GM19328 (cell line): ENCODE measurements around the gene SNN.

ENCODE experiments used
- ATAC-seq: cut with Tn5 transposase; IDR thresholded peaks from one replicate; pipeline ENCODE4 v1.9.1; 2021; ENCODE audit warnings: mild to moderate bottlenecking, moderate library complexity; ENCODE audit not compliant: unreplicated experiment

Gene SNN

DNA sequence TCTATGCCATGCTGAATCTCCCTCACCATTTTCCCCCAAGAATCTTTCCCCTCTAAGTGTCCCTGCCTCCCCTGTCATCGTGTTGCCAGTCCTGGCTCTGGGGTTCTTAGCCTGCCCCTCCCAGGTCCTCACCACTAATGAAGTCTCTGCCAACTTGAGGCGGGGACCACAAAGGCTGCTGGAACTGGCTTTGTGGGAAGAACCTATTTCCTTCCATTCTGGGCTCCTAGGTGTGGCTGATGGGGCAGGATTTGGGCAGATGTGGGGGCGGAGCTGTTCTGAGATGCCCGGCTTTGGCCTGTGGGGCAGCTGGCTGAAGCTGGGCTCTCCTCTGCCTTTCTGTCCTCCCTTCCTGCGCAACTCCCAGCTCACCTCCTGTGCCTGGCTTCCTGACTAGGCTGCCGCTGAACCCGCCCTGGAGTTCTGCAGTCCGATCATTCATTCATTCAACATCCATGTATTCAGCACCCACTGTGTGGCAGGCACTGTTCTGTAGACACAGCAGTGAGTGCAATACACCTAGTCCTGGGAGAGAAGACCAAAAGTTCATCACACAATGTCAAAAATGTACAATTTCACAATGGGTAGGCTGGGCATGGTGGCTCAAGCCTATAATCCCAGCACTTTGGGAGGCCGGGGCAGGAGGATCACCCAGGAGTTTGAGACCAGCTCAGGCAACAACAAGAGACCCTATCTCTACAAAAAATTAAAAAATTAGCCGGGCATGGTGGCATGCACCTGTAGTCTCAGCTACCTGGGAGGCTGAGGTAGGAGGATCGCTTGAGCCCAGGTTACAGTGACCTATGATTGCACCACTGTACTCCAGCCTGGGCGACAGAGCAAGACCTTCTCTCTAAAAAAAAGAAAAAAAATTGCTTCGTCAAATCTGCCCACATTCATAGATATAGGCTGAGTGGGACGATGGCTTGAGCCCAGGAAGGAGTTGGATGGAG, 1.9 kb upstream of the SNN start:
- ATAC-seq: no peak

GRCh38 chr16:11667221-11667823, 933 bp upstream of the SNN start:
- no peak for ATAC-seq

- no peak for ATAC-seq
These were observed 546 bp downstream of the SNN start for GRCh38 chr16:11668623-11669379.

DNA sequence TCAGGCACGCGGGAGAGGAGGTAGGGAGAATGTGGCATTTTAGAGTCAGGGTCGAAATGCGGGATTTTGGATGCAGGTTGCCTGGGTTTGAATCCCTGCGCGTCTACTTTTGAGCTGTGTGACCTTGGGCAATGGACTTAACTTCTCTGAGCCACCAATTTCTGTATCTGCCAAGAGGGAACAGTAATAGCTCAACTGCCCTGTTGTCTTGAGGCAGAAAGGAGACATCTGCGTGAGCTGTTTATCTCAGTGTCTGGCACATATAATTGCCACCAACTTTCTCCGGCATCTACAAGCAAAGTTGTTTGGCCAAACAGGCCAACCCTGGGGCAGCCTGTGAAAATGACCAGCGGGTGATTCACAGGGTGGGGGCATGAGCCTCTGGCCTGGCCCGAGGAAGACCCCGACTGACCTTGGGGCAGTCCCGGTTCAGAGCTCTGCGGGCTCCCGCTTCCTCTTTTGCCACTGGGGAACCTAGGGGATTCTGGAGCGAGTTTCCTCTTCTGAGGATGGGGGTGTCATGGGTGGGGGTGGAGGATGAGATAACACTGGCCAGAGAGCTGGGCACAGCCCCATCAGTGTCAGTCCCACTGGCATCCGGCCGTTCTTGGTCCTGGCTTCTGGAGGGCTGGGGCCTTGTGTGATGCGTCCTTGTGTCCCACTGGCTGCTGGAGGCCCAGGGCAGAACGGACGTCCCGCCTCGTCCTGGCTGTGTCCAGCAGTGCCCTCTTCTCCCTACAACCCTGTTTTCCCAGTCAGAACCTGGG, 1.3 kb downstream of the SNN start:
- ATAC-seq: no peak

DNA sequence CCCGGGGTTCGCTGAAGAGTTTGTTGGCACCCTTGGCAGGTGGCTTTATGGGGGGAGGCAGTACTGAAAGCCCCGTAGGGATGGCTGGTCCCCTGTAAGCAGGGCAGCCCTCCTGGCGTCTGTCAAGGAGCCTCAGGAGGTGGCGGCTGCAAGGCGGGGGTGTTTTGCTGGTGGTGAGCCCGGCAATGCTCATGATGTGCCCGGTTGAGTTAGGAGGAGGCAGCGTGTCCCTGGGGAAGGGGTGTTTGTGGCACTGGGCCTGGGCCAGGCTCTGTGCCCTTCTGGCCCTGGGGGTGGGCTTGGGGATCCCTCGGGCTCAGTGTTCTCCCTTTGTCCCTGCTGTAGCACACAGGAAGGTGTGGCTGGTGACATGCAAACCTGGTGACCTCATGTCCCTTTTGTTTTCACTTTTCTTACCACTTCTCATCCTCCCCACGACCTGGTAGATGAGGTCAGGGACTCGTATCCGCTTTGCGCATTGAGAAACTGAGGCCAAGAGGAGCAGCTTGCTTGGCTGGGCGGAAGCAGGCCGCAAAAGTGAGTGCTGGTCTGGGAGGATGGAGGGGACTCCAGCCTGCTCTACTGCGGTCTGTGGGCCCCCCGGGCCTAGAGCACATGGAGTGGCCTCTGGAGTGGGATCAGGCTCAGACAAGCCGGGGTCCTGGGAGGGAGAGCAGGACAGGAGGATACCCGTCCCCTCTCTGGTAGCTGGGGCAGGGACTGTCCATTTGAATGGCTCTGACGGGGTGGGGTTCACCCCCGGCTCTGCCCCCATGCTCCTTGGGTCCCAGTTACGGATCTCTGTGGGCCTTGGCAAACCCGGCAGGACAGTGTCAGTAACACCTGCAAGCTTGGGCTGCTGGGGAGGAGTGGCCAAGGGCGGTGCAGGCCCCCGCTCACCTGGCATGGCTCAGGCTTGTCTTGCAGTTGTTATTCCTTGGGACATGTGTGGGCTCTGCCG, 2.2 kb downstream of the SNN start:
- ATAC-seq: no peak

DNA sequence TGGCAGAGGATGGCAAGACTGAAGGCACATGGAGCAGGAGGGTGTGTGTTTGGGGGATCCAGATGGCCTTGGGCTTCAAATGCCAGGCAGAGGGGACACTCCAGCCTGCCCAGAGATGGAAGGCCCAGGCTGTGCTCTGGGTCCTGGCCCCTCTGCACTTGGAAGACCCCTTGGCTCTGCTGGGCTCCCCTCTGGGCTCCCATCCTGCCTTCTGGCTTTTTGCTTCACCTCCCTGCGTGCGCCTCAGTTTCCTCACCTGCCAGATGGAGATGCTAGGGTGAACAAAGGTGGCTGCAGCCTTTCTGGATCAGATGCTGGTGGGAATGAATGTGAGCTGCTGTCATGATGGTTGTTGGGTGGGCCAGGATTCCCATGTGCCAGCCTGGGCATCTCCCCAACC, 3.0 kb downstream of the SNN start:
- no peak for ATAC-seq

GRCh38 chr16:11671676-11672075, 3.4 kb downstream of the SNN start:
- no peak for ATAC-seq

DNA sequence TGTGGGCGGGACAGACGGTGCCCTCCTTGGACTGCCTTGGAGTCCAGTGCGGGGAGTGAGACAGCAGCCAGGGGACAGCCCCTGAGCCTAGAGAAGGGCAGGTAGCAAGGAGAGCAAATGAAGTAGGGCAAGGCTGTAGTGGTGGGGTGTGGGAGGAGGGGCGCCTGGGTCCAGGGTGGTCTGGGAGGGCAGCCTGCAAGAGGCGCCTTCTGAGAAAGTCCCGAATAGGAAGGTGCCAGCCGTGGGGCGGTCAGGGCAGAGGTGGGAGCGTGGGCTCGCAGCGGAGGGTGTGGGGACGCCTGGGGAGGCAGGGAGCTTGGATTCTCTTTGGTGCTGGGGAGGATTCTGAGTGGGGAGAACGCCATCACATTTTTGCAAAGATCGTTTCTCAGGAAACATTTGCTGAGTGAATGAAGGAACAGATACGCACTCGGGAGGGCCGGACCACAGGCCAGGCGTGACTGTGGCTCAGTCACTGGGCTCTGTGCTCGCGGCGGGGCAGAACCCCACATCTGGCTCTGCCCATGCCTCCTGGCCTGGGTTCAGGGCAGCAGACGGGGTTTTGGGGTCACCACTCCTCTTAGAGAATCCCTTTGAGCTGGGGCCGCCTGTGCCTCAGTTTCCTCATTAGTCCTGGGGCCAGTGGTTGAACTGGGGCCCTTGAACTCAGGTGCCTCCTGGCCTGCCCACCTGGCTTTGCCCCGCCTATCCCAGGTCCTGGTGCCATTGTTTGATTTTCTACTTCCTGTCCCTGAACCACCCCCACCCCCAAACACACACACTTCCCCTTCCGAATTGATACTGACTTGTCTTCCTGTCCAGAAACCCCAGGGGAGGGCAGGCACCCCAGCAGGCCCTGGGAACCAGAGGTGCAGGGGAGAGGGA, 4.2 kb downstream of the SNN start:
- no peak for ATAC-seq

DNA sequence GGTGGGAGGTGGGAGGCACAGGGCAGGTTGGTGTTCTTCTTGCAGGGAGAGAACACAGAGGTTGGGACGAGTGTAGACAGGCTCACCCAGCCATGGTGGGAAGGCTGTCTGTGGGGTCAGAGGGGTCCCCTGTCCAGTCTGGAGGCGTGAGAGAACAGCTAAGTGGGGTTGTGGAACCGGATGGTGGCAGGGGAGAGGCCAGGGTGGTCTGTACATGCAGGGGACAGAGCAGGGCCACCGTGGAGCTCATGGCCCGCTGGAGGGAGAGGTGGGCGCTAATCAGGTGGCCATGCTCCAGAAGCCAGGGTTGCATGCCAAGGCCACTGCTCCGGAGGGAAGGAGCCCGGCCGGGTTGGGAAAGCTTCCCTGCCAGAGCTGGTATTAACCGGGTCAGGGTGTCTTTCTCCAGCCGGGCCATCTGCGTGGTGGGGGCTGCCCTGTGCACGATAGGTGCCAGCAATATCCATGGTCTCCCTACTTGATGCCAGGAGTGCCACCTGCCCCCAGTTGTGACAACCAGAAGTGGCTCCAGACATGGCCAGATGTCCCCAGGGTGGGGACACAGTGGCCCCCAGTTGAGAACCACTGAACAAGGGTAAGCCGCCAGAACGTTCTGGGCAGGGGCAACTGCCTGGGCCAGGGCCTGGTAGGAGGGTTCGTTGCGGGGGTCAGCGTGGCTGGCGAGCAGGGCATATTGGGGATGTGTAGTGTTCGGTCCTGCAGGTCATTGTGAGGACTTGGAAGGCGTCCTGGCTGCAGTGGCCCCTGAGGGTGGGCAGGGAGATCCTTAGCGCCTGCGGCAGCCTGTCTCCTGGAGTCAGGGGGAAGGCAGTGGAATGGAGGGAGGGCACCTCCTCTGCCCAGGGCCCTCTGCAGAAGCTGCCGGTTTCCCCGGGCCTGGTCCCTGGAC, 5.1 kb downstream of the SNN start:
- no peak for ATAC-seq

GRCh38 chr16:11674001-11674817, 6.0 kb downstream of the SNN start:
- ATAC-seq: no peak

GRCh38 chr16:11674818-11675560, 6.7 kb downstream of the SNN start:
- no peak for ATAC-seq

DNA sequence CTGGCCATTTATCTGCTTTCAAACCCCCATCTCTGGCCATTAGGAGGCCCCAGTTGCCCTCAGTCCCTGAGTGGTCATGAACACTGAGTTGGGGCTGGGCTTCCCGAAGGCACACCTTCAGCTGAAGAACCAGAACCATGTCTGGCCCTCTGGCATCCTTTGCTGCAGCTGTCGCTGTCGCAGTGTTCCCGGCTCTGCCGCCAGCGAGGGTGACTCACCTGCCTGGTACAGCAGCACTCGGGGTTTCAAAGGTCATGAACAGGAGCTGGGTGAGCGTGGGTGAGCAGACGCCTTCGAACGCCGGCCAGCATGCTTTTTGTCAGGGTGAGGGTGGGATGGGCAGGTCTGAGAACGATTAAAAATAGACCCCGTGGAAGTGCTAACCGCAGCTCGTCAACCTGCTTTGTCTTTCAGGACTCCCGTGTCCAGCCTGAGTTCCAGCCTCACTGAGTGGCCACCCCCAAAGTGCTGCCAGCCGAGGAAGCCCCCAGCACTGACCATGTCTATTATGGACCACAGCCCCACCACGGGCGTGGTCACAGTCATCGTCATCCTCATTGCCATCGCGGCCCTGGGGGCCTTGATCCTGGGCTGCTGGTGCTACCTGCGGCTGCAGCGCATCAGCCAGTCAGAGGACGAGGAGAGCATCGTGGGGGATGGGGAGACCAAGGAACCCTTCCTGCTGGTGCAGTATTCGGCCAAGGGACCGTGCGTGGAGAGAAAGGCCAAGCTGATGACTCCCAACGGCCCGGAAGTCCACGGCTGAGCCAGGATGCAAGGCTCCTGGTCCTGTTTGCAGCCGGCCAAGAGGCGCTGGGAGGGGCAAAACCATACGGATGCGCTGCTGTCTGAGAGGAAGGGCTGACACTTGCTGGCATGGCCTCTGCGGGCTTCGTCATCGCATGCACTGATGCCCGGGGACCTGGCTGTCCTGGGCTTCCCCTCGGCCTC, 7.6 kb downstream of the SNN start:
- no peak for ATAC-seq

GRCh38 chr16:11676799-11677198, 8.5 kb downstream of the SNN start:
- ATAC-seq: no peak

GRCh38 chr16:11677451-11677951, 9.2 kb downstream of the SNN start:
- ATAC-seq: no peak
